IMR-90 (cell line): ENCODE data around the gene EHMT1.

Experiments used
- CEBPB ChIP-seq: IDR thresholded peaks from 2 replicates; pipeline ENCODE4 v1.6.1; 2012; ENCODE audit warnings: low read depth, low read length, improper control_type of control experiment
- CTCF ChIP-seq: conservative IDR thresholded peaks from 2 replicates; pipeline ENCODE4 v1.5.1; 2012; ENCODE audit warnings: mild to moderate bottlenecking, low read depth, low read length, improper control_type of control experiment
- ELK1 ChIP-seq: fragments of 150-350 bp; IDR thresholded peaks from 2 replicates; pipeline ENCODE4 v1.6.1; 2016; ENCODE audit warnings: low read depth, mild to moderate bottlenecking, low read length, moderate library complexity, borderline replicate concordance
- SMC3 ChIP-seq: fragments of 150-350 bp; IDR thresholded peaks from 2 replicates; pipeline ENCODE4 v1.6.1; 2016; ENCODE audit warnings: low read depth, mild to moderate bottlenecking, antibody characterized with exemption, low read length, moderate library complexity

GRCh38 chr9:137853392-137853995 is 234.7 kb downstream of the EHMT1 start:
- no peak for TF ChIP-seq ELK1
- no peak for TF ChIP-seq SMC3
- TF ChIP-seq CTCF: no peak
- no peak for TF ChIP-seq CEBPB
